Measurements from ENCODE around the gene EGFL7. TPM values are rescaled to one million over a fixed set of nuclear protein-coding genes. Genes with fewer than 3 reads are reported as not detected.

EGFL7 gene
- total RNA-seq, 3 donors from 2014 or later (not counting 1 experiment from before 2014, with no cell fraction given) = 0.28 to 0.47 (median 0.29) TPM

- Mint-ChIP-seq H3K9me3 (no peaks in the 10 kb centered on the region), H3K36me3 (no peaks in the 10 kb centered on the region), H3K27ac (no peak overlapping the region), H3K4me1 (peaks cover 7 to 9% of the 10 kb centered on the region in 2 donors), H3K27me3 (ENCODE audit: low read depth in 2 of 2) (no peaks in the 10 kb centered on the region), H3K4me3 (peak overlapping the region; percentile 49)
- 14% methylated on average over 37 of the region's 37 CpGs for WGBS (ENCODE audit: insufficient coverage)
- no peaks in the 10 kb centered on the region for H3K36me3 ChIP-seq (ENCODE audit: control insufficient read depth, insufficient read depth, low read length)
- intact Hi-C loops (cut with micrococcal nuclease) = no loop called here
- ATAC-seq = no peak
- no peaks in the 10 kb centered on the region for H3K27me3 ChIP-seq (ENCODE audit: control insufficient read depth, insufficient read depth, low read length)
- H3K9me3 ChIP-seq (ENCODE audit: control insufficient read depth, insufficient read depth, low read length) = no peaks in the 10 kb centered on the region
- DNase-seq = no peak
- H3K27ac ChIP-seq (ENCODE audit: low read length) = no peak overlapping the region
- no peak for TF ChIP-seq CTCF (IDR thresholded peaks at IDR 0.05)
- H3K4me1 ChIP-seq (ENCODE audit: control insufficient read depth, insufficient read depth, low read length) = peaks cover 21% of the 10 kb centered on the region
- H3K4me3 ChIP-seq (ENCODE audit: low read length) = no peak overlapping the region
Observed at GRCh38 chr9:136687721-136688223, 25.1 kb downstream of the EGFL7 start.

- no peak overlapping the region for H3K27ac ChIP-seq (ENCODE audit: low read length)
- Mint-ChIP-seq H3K4me3 (peak overlapping the region; percentile 53), H3K4me1 (peaks cover 7 to 9% of the 10 kb centered on the region in 2 donors), H3K36me3 (no peaks in the 10 kb centered on the region), H3K27ac (peak overlapping the region in 1 of 2 donors; percentile 11), H3K27me3 (ENCODE audit: low read depth in 2 of 2) (no peaks in the 10 kb centered on the region), H3K9me3 (no peaks in the 10 kb centered on the region)
- no peak for DNase-seq
- H3K9me3 ChIP-seq (ENCODE audit: control insufficient read depth, insufficient read depth, low read length) = no peaks in the 10 kb centered on the region
- peaks cover 21% of the 10 kb centered on the region for H3K4me1 ChIP-seq (ENCODE audit: control insufficient read depth, insufficient read depth, low read length)
- no peak for TF ChIP-seq CTCF (IDR thresholded peaks at IDR 0.05)
- H3K4me3 ChIP-seq (ENCODE audit: low read length) = no peak overlapping the region
- WGBS (ENCODE audit: insufficient coverage) = 69% methylated on average over 21 of the region's 21 CpGs
- H3K27me3 ChIP-seq (ENCODE audit: control insufficient read depth, insufficient read depth, low read length) = no peaks in the 10 kb centered on the region
- no peaks in the 10 kb centered on the region for H3K36me3 ChIP-seq (ENCODE audit: control insufficient read depth, insufficient read depth, low read length)
- no peak for ATAC-seq
- intact Hi-C loops (cut with micrococcal nuclease) = no loop called here
Observed at GRCh38 chr9:136688274-136689107, 25.8 kb downstream of the EGFL7 start.

- Mint-ChIP-seq H3K27ac (peak overlapping the region in 1 of 2 donors; percentile 11), H3K9me3 (no peaks in the 10 kb centered on the region), H3K36me3 (no peaks in the 10 kb centered on the region), H3K4me1 (peaks cover 7 to 9% of the 10 kb centered on the region in 2 donors), H3K4me3 (no peak overlapping the region), H3K27me3 (ENCODE audit: low read depth in 2 of 2) (no peaks in the 10 kb centered on the region)
- no peak overlapping the region for H3K4me3 ChIP-seq (ENCODE audit: low read length)
- H3K9me3 ChIP-seq (ENCODE audit: control insufficient read depth, insufficient read depth, low read length) = no peaks in the 10 kb centered on the region
- DNase-seq = no peak
- intact Hi-C loops (cut with micrococcal nuclease) = no loop called here
- H3K27ac ChIP-seq (ENCODE audit: low read length) = no peak overlapping the region
- WGBS (ENCODE audit: insufficient coverage) = 80% methylated on average over 7 of the region's 7 CpGs
- no peaks in the 10 kb centered on the region for H3K36me3 ChIP-seq (ENCODE audit: control insufficient read depth, insufficient read depth, low read length)
- TF ChIP-seq CTCF (IDR thresholded peaks at IDR 0.05) = no peak
- no peaks in the 10 kb centered on the region for H3K27me3 ChIP-seq (ENCODE audit: control insufficient read depth, insufficient read depth, low read length)
- H3K4me1 ChIP-seq (ENCODE audit: control insufficient read depth, insufficient read depth, low read length) = peaks cover 21% of the 10 kb centered on the region
- no peak for ATAC-seq
Observed at GRCh38 chr9:136689108-136689460, 26.4 kb downstream of the EGFL7 start.
